Prostate gland (tissue), 2 donors: ENCODE data around the gene CARD8.
A peak's percentile ranks its signal among the peaks of the same experiment; 100 is the strongest.

ENCODE experiments used
- CTCF ChIP-seq, 4 experiments: fragments of 200-600 bp in 2 of 4; fragments of 450-650 bp in 2 of 4; sonication (generic) in 2 of 4; IDR thresholded peaks; 1 replicate in 3 of 4; 2 replicates in 1 of 4; pipeline ENCODE4 v1.5.1; 2016 to 2019; ENCODE audit warnings: antibody characterized with exemption in 4 of 4, mild to moderate bottlenecking in 2 of 4, moderate library complexity in 2 of 4
- POLR2AphosphoS5 ChIP-seq: sonication (generic); formaldehyde crosslinking; IDR thresholded peaks from one replicate; pipeline ENCODE4 v1.6.1; 2017; ENCODE audit warnings: antibody characterized with exemption

- peak; percentile 89 to 97 (median 94) for TF ChIP-seq CTCF (IDR thresholded peaks at IDR 0.05)
- peak; percentile 37 for TF ChIP-seq POLR2AphosphoS5
Measured at GRCh38 chr19:48290771-48291488, 35.2 kb upstream of the CARD8 start.
